GM10266 (cell line): ENCODE data around the gene CDH23.

ENCODE experiments used
- DNase-seq: peaks from one replicate; pipeline ENCODE4 v3.0.0; 2012; ENCODE audit errors: extremely low spot score
- CTCF ChIP-seq: IDR thresholded peaks from 2 replicates; pipeline ENCODE4 v1.5.1; 2012; ENCODE audit warnings: mild to moderate bottlenecking, low read depth; ENCODE audit not compliant: control insufficient read depth, insufficient read depth; ENCODE audit errors: missing control alignments

Gene CDH23

GRCh38 chr10:71368643-71369042 lies 28.1 kb upstream of the CDH23 start:
- no peak for TF ChIP-seq CTCF
- no peak for DNase-seq

GRCh38 chr10:71369602-71370001 lies 27.1 kb upstream of the CDH23 start:
- no peak for DNase-seq
- no peak for TF ChIP-seq CTCF

- DNase-seq = no peak
- TF ChIP-seq CTCF = no peak
Measured at GRCh38 chr10:71370031-71370430, 26.7 kb upstream of the CDH23 start.

GRCh38 chr10:71371750-71372166 lies 25.0 kb upstream of the CDH23 start:
- DNase-seq = no peak
- no peak for TF ChIP-seq CTCF

GRCh38 chr10:71372882-71373495 lies 23.7 kb upstream of the CDH23 start:
- peak; percentile 83 for DNase-seq
- no peak for TF ChIP-seq CTCF

GRCh38 chr10:71374481-71375233 lies 22.1 kb upstream of the CDH23 start:
- TF ChIP-seq CTCF = no peak
- no peak for DNase-seq

GRCh38 chr10:71375952-71376351 lies 20.8 kb upstream of the CDH23 start:
- DNase-seq = no peak
- no peak for TF ChIP-seq CTCF
